ENCODE measurements around the gene CCDC141. TPM values are rescaled to one million over a fixed set of nuclear protein-coding genes. Genes with fewer than 3 reads are reported as not detected.
"Not testable (repeated sequence)": the region's sequence is repeated elsewhere in the genome, so short reads cannot be mapped to it uniquely, and the experiment has no call there.

CCDC141 gene, protein sequence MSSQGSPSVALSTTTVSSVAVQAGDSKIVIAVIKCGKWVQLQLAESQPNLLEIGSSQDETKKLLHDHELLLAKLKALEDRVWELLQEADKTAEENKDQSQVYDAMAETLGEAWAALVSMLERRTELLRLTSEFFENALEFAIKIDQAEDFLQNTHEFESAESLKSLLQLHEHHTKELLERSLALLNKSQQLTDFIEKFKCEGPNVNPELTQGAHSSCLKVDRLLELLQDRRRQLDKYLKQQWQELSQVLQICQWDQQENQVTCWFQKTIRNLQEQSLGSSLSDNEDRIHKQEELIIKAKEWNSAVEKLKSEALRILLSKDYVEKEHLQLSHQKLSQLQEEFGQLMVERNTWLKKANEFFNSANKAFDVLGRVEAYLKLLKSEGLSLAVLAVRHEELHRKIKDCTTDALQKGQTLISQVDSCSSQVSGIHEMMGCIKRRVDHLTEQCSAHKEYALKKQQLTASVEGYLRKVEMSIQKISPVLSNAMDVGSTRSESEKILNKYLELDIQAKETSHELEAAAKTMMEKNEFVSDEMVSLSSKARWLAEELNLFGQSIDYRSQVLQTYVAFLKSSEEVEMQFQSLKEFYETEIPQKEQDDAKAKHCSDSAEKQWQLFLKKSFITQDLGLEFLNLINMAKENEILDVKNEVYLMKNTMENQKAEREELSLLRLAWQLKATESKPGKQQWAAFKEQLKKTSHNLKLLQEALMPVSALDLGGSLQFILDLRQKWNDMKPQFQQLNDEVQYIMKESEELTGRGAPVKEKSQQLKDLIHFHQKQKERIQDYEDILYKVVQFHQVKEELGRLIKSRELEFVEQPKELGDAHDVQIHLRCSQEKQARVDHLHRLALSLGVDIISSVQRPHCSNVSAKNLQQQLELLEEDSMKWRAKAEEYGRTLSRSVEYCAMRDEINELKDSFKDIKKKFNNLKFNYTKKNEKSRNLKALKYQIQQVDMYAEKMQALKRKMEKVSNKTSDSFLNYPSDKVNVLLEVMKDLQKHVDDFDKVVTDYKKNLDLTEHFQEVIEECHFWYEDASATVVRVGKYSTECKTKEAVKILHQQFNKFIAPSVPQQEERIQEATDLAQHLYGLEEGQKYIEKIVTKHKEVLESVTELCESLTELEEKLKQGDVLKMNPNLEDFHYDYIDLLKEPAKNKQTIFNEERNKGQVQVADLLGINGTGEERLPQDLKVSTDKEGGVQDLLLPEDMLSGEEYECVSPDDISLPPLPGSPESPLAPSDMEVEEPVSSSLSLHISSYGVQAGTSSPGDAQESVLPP (N-terminal part only)
- not detected in 2 replicates for total RNA-seq

DNA sequence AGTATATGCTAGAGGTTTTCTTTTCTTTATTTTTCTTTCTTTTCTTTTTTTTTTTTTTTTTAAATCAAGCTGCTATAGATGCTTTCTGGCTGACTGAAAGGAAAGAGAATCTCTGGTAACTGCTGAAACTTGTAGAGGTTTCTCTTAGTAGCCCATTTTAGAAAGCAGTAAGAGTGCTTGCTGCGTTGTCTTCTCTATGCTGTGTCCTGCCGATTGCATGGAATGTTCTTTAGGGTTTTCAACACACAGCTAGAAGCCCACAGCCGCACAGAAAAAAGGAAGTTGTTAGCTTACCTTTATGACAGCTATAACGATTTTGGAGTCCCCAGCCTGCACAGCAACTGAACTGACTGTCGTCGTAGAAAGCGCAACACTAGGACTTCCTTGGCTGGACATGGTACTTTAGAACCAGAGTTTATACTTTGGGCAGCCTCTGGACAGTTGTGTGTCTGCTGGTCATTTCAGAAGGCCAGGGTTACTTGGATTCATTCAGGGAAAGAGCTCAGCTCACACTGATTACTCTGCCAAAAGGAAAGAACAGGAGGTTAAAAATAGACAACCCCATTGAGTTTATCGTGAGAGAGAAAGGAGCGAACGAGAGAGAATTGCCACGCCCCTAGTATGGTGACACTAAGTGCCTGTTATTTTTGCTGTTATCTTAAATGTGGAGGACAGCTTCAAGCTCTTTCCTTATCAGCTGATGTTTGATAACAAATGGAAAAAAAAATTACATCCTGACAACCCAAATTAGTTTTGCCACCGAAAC is at the start of gene CCDC141:
Gene CCDC141 (minus strand): TSS at position 592 of the 766 bp plus-strand sequence. CDS start 196 bp downstream, at position 396.
- TF ChIP-seq, protein P1, sequence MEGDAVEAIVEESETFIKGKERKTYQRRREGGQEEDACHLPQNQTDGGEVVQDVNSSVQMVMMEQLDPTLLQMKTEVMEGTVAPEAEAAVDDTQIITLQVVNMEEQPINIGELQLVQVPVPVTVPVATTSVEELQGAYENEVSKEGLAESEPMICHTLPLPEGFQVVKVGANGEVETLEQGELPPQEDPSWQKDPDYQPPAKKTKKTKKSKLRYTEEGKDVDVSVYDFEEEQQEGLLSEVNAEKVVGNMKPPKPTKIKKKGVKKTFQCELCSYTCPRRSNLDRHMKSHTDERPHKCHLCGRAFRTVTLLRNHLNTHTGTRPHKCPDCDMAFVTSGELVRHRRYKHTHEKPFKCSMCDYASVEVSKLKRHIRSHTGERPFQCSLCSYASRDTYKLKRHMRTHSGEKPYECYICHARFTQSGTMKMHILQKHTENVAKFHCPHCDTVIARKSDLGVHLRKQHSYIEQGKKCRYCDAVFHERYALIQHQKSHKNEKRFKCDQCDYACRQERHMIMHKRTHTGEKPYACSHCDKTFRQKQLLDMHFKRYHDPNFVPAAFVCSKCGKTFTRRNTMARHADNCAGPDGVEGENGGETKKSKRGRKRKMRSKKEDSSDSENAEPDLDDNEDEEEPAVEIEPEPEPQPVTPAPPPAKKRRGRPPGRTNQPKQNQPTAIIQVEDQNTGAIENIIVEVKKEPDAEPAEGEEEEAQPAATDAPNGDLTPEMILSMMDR (conservative IDR thresholded peaks at IDR 0.05; ENCODE audit: low read depth, low read length) = no peak
- no peak for DNase-seq (ENCODE audit: low read depth)
- no peak within 1 kb of the TSS for H3K4me3 ChIP-seq (ENCODE audit: low read depth, low read length)

DNA sequence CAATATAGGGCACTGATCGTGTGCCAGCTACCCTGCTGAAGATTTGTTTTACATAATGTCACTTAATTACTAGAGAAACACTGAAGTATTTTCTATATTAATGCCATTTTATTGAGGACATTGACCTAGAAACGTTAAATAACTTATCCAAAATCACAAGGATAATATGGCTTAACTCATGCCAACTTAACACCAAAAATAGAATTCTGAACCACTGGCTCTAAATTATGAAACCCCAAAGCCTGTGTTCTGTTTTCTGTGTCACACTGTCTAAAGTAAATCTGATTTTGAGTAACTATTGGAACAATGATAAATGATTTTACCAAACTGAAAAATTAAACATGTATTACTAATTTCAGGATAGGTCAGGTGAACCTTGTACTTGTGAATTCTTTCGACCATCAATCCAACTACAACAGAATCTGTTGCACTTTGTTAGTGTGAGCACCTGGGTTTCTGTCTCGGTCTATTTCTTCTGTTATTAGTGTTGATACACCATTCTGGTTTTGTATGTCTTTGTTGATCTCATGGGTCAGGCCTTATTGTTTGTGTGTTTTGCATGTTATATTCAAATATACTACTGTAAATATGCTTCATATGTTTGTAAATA is 48.2 kb upstream of the CCDC141 start:
- TF ChIP-seq, protein P1 (conservative IDR thresholded peaks at IDR 0.05; ENCODE audit: low read depth, low read length) = no peak
- no peak overlapping the region for H3K4me3 ChIP-seq (ENCODE audit: low read depth, low read length)
- no peak for DNase-seq (ENCODE audit: low read depth)

DNA sequence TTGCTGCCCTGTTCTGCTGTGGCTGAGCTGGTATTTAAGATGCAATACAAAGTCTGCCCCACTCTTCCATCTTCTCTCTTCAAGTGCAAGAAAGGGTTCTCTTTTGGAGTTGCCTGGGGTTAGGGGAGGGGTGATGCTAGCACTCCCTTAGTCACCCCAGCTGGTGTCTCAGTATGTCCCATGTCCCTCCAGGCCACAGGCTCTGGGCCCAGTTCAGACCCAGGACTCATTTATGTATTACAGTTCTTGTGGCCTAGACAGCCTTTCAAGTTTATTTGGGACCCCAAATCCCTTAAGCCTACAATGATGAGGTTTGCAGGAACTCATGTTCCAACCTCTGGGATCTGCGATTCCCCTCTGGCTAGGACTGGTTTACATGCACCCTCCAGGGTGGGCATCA is 47.2 kb upstream of the CCDC141 start:
- DNase-seq (ENCODE audit: low read depth) = no peak
- TF ChIP-seq, protein P1 (conservative IDR thresholded peaks at IDR 0.05; ENCODE audit: low read depth, low read length) = no peak
- no peak overlapping the region for H3K4me3 ChIP-seq (ENCODE audit: low read depth, low read length)

DNA sequence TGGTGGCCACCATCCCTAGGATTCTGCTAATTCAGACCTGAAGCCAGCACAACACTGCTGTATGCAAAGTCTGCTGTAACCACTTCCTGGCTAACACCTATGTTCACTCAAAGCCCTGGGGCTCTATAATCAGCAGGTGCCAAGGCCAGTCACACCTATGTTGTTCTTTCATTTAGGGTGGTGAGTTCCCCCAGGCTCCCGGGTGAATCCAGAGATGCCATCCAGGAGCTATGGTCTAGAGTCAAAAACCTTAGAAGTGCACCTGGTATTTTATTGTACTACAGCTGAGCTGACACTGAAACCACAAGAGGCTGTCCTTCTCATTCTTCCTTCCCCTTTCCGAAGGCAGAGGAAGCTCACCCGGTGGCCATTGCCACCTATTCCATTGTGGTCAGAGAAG is 46.2 kb upstream of the CCDC141 start:
- no peak for DNase-seq (ENCODE audit: low read depth)
- TF ChIP-seq, protein P1 (conservative IDR thresholded peaks at IDR 0.05; ENCODE audit: low read depth, low read length) = no peak
- no peak overlapping the region for H3K4me3 ChIP-seq (ENCODE audit: low read depth, low read length)

GRCh38 chr2:179092912-179093311 is 43.0 kb upstream of the CCDC141 start:
- H3K4me3 ChIP-seq (ENCODE audit: low read depth, low read length); DNase-seq (ENCODE audit: low read depth): not testable (repeated sequence)

DNA sequence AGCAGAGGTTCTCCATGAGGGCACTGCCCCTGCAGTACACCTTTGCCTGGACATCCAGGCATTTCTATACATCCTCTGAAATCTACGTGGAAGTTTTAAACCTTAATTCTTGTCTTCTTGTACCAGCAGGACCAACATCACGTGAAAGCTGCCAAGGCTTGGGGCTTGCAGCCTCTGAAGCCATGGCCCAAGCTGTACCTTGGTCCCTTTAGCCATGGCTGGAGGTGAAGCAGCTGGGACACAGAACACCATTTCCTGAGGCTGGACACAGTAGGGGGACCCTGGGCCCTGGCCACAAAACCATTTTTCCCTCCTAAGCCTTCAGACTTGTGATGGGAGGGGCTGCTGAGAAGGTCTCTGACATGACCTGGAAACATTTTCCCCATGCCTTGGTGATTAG is 32.8 kb upstream of the CCDC141 start:
- H3K4me3 ChIP-seq (ENCODE audit: low read depth, low read length) = no peak overlapping the region
- TF ChIP-seq, protein P1 (conservative IDR thresholded peaks at IDR 0.05; ENCODE audit: low read depth, low read length) = no peak
- DNase-seq (ENCODE audit: low read depth) = no peak

All from epithelial cell of proximal tubule (primary cell).